ENCODE results near the gene HPCA. TPM values are rescaled to one million over a fixed set of nuclear protein-coding genes. Genes with fewer than 3 reads are reported as not detected.

Gene HPCA
- polyA plus RNA-seq, 1 experiment = 0.06 TPM

DNA sequence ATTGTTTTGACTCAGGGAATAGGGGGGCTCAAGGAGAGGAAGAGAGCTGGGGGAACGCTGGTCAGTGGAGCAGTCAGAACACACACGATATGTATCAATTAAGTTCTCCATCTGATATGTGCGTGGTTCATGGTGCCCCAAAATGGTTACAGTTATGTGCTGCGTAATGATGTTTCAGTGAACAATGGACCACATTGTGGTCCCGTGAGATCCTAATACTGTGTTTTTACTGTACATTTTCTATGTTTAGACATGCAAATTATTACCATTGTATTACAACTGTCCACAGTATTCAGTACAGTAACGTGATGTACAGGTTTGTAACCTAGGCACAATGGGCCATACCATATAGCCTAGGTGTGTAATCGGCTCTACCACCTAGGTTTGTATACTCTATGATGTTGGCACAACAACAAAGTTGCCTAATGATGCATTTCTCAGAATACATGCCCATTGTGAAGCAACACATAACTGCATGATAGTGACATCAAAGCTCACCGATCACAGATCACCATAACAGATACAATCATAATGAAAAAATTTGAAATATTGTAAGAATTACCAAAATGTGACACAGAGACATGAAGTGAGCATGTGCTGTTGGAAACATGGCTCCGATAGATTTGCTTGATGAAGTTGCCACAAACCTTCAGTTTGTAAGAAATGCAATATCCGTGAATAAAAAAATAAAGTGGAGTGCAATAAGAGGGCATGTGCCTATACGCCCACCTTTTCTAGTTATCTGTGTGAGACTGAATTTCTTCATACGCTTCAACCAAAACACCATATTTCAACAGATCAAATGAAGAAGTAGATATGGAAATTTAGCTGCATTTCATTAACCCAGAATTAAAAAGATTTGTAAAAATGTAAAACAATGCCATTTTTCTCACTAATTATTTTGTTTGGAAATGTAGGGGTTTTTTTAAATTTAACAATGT is 29.7 kb downstream of the HPCA start:
- Histone ChIP-seq H3K27ac (ENCODE audit: low read depth, low read length) (no peak overlapping the region), H3K9me3 (ENCODE audit: control insufficient read depth, insufficient read depth, low read length) (no peaks in the 10 kb centered on the region), H3K4me3 (ENCODE audit: low read depth, low read length) (no peak overlapping the region), H3K27me3 (ENCODE audit: control insufficient read depth, insufficient read depth, low read length) (no peaks in the 10 kb centered on the region)
- DNase-seq (ENCODE audit: low read depth, low spot score) = no peak
- ChIA-PET CTCF (interaction anchor here (1.0 to 1.1 kb wide), 3 partner anchors 15 to 170 kb away, joined by 3 read pairs; no protein-coding TSS in a partner anchor), POLR2A (no interaction called here)
- TF ChIP-seq, protein P1, sequence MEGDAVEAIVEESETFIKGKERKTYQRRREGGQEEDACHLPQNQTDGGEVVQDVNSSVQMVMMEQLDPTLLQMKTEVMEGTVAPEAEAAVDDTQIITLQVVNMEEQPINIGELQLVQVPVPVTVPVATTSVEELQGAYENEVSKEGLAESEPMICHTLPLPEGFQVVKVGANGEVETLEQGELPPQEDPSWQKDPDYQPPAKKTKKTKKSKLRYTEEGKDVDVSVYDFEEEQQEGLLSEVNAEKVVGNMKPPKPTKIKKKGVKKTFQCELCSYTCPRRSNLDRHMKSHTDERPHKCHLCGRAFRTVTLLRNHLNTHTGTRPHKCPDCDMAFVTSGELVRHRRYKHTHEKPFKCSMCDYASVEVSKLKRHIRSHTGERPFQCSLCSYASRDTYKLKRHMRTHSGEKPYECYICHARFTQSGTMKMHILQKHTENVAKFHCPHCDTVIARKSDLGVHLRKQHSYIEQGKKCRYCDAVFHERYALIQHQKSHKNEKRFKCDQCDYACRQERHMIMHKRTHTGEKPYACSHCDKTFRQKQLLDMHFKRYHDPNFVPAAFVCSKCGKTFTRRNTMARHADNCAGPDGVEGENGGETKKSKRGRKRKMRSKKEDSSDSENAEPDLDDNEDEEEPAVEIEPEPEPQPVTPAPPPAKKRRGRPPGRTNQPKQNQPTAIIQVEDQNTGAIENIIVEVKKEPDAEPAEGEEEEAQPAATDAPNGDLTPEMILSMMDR (IDR thresholded peaks at IDR 0.05; ENCODE audit: low read depth, low read length) = no peak

GRCh38 chr1:32917521-32917920 is 31.2 kb downstream of the HPCA start:
- H3K27me3 ChIP-seq (ENCODE audit: control insufficient read depth, insufficient read depth, low read length) = no peaks in the 10 kb centered on the region
- ChIA-PET CTCF (interaction anchor here (1.0 to 1.1 kb wide), 2 partner anchors 14 to 25 kb away, joined by 3 read pairs; no protein-coding TSS in a partner anchor), POLR2A (no interaction called here)
- no peak for DNase-seq (ENCODE audit: low read depth, low spot score)
- no peak overlapping the region for H3K27ac ChIP-seq (ENCODE audit: low read depth, low read length)
- H3K9me3 ChIP-seq (ENCODE audit: control insufficient read depth, insufficient read depth, low read length) = no peaks in the 10 kb centered on the region
- TF ChIP-seq, protein P1 (IDR thresholded peaks at IDR 0.05; ENCODE audit: low read depth, low read length) = no peak
- H3K4me3 ChIP-seq (ENCODE audit: low read depth, low read length) = no peak overlapping the region

- ChIA-PET CTCF (interaction anchor here (1.2 kb wide), 1 partner anchor 25 kb away, joined by 5 read pairs; no protein-coding TSS in a partner anchor), POLR2A (no interaction called here)
- Histone ChIP-seq H3K27ac (ENCODE audit: low read depth, low read length) (no peak overlapping the region), H3K4me3 (ENCODE audit: low read depth, low read length) (no peak overlapping the region), H3K27me3 (ENCODE audit: control insufficient read depth, insufficient read depth, low read length) (no peaks in the 10 kb centered on the region), H3K9me3 (ENCODE audit: control insufficient read depth, insufficient read depth, low read length) (no peaks in the 10 kb centered on the region)
- TF ChIP-seq, protein P1 (IDR thresholded peaks at IDR 0.05; ENCODE audit: low read depth, low read length) = no peak
- no peak for DNase-seq (ENCODE audit: low read depth, low spot score)
Observed at GRCh38 chr1:32918179-32918578, 31.9 kb downstream of the HPCA start.

DNA sequence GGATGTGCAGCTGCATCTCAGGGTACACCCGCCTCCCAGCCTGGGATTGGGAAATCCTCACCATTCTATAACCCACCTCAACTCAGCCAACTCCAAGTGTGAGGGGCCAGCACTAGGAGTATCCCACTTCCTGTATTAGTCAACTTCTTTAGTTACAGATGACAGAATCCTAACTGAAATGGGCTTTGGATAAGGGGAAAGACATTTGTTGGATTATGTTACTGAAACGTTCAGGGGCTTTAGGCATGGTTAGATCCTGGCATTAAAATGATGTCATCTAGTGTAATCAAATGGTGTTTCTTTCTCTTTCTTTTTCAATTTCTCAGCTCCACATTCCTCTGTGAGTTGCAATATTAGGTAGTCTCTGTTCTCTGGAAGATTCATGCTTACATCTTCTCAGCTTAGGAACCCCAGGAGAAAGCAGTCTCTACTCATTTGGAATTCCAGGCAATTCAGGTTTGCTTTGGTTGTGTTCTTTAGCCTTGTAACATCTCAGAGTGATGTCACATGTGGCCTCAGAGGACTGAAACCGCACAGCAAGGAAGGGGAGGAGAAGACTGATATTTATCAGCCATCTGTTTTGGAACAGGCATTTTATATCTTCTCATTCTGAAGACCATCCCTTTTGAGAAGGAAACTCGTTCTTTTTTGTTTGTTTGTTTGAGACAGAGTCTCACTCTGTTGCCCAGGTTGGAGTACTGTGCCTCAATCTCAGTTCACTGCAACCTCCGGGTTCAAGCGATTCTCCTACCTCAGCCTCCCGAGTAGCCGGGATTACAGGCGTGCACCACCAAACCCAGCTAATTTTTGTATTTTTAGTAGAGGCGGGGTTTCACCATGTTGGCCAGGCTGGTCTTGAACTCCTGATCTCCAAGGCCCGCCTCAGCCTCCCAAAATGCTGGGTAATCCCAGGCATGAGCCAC is 33.8 kb downstream of the HPCA start:
- Histone ChIP-seq H3K27ac (ENCODE audit: low read depth, low read length) (peak overlapping the region; percentile 68), H3K9me3 (ENCODE audit: control insufficient read depth, insufficient read depth, low read length) (no peaks in the 10 kb centered on the region), H3K4me3 (ENCODE audit: low read depth, low read length) (no peak overlapping the region), H3K27me3 (ENCODE audit: control insufficient read depth, insufficient read depth, low read length) (no peaks in the 10 kb centered on the region)
- DNase-seq (ENCODE audit: low read depth, low spot score) = peak; percentile 16
- POLR2A ChIA-PET = no interaction called here
- CTCF ChIA-PET = interaction anchor here (0.9 to 2.6 kb wide), 2 partner anchors 14 to 33 kb away, joined by 3 to 11 read pairs; no protein-coding TSS in a partner anchor
- TF ChIP-seq, protein P1 (IDR thresholded peaks at IDR 0.05; ENCODE audit: low read depth, low read length) = no peak

Data from AG04450 (cell line).